ENCODE measurements around the gene MNAT1.

GRCh38 chr14:60777856-60778578 is 43.5 kb downstream of the MNAT1 start:
- TF ChIP-seq POLR2A (IDR thresholded peaks at IDR 0.05) (no peak), CTCF (IDR thresholded peaks at IDR 0.05) (no peak)

Data from tibial nerve (tissue), 3 donors.